ENCODE data around the gene TEX261.
A peak's percentile ranks its signal among the peaks of the same experiment; 100 is the strongest.

TEX261 gene

GRCh38 chr2:70984576-70985282 lies 9.9 kb downstream of the TEX261 start:
- no peak overlapping the region for H3K4me3 ChIP-seq (ENCODE audit: low read depth, low read length)
- in situ Hi-C loops (cut with HindIII; ENCODE audit: low sequenced_read_pairs) = no loop called here
- TF ChIP-seq CTCF (IDR thresholded peaks at IDR 0.05; ENCODE audit: low read depth, low read length) = peak; percentile 94
- DNase-seq (ENCODE audit: low read depth, low spot score) = peak; percentile 46

GRCh38 chr2:70984228-70984575 lies 10.5 kb downstream of the TEX261 start:
- in situ Hi-C loops (cut with HindIII; ENCODE audit: low sequenced_read_pairs) = no loop called here
- no peak for DNase-seq (ENCODE audit: low read depth, low spot score)
- TF ChIP-seq CTCF (IDR thresholded peaks at IDR 0.05; ENCODE audit: low read depth, low read length) = no peak
- H3K4me3 ChIP-seq (ENCODE audit: low read depth, low read length) = no peak overlapping the region

- no peak for DNase-seq (ENCODE audit: low read depth, low spot score)
- in situ Hi-C loops (cut with HindIII; ENCODE audit: low sequenced_read_pairs) = no loop called here
- no peak overlapping the region for H3K4me3 ChIP-seq (ENCODE audit: low read depth, low read length)
- TF ChIP-seq CTCF (IDR thresholded peaks at IDR 0.05; ENCODE audit: low read depth, low read length) = no peak
Observed at GRCh38 chr2:70983506-70984227, 11.0 kb downstream of the TEX261 start.

- no peak for DNase-seq (ENCODE audit: low read depth, low spot score)
Observed at GRCh38 chr2:70982971-70983370, 11.7 kb downstream of the TEX261 start.

GRCh38 chr2:70981866-70982810 lies 12.5 kb downstream of the TEX261 start:
- in situ Hi-C loops (cut with HindIII; ENCODE audit: low sequenced_read_pairs) = no loop called here
- no peak for TF ChIP-seq CTCF (IDR thresholded peaks at IDR 0.05; ENCODE audit: low read depth, low read length)
- DNase-seq (ENCODE audit: low read depth, low spot score) = no peak
- H3K4me3 ChIP-seq (ENCODE audit: low read depth, low read length) = no peak overlapping the region

More at GRCh38 chr2:70982971-70983370, 11.7 kb downstream of the TEX261 start:
- in situ Hi-C loops (cut with HindIII; ENCODE audit: low sequenced_read_pairs) = no loop called here
- no peak overlapping the region for H3K4me3 ChIP-seq (ENCODE audit: low read depth, low read length)
- no peak for TF ChIP-seq CTCF (IDR thresholded peaks at IDR 0.05; ENCODE audit: low read depth, low read length)

- H3K4me3 ChIP-seq (ENCODE audit: low read depth, low read length) = no peak overlapping the region
- DNase-seq (ENCODE audit: low read depth, low spot score) = no peak
- in situ Hi-C loops (cut with HindIII; ENCODE audit: low sequenced_read_pairs) = no loop called here
- no peak for TF ChIP-seq CTCF (IDR thresholded peaks at IDR 0.05; ENCODE audit: low read depth, low read length)
Observed at GRCh38 chr2:70981421-70981820, 13.3 kb downstream of the TEX261 start.

Measured in astrocyte of the spinal cord (primary cell).